HPDE6-E6E7 (cell line): ENCODE results near the gene CPE.
"Not testable (repeated sequence)": the region's sequence is repeated elsewhere in the genome, so short reads cannot be mapped to it uniquely, and the experiment has no call there.

Source experiments
- DNase-seq: peaks from one replicate; pipeline ENCODE4 v3.0.0; 2011; ENCODE audit warnings: missing footprints; ENCODE audit errors: extremely low spot score

The CPE gene

DNA sequence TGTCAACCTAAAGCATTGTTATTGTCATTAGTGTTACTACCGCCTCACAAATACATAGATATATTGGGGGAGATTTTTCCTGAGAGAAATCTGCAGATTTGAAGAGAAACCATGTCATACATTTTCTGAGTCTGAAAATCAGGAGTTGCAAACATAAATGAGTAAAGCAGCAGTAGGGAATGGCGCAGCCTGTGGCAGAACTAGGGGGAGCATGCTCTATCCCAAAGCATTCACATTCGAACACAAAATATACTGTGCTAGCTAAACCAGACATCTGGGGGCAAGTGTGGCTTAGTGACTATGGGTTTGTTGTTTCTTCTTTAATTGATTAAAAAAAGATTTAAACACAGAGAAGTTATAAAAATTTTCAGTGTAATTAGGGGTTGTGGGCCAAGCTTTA lies 83.2 kb downstream of the CPE start:
- DNase-seq = no peak

DNA sequence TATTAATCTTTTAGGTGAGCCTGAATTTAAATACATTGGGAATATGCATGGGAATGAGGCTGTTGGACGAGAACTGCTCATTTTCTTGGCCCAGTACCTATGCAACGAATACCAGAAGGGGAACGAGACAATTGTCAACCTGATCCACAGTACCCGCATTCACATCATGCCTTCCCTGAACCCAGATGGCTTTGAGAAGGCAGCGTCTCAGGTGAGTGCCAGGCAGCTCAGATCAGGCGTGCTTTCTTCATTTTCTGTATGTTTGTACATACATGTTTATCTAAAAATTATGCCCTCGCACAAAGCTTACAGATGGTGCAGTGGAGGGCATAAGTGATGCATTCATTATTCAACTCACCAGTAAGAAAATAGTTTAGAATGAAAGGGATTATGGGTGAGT lies 85.6 kb downstream of the CPE start:
- DNase-seq = no peak

DNA sequence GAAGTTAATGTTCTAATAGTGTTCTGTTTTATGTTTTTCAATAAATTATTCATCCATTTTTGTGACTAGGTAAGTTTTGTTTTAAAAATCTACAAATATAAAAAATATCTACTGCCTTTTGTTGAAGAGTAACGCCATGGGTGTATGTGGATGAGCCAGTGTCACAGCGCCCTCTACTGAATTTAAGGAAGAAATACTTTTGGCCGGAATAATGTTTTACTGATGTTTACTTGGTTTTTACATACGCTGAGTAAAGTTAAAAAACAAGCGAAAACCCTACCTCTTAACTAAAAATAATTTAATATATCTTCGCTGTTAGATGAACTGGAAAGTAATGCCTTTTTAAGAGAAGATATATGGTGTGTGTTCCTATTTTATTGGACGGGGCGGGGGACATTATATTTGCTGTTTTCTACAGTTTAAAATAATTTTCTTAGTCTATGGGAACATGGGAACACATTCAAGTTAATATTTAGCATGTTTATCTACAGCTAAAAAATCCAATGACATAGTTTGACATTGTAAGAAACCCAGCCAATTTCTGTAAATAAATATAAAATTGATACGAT lies 86.1 kb downstream of the CPE start:
- DNase-seq = no peak

DNA sequence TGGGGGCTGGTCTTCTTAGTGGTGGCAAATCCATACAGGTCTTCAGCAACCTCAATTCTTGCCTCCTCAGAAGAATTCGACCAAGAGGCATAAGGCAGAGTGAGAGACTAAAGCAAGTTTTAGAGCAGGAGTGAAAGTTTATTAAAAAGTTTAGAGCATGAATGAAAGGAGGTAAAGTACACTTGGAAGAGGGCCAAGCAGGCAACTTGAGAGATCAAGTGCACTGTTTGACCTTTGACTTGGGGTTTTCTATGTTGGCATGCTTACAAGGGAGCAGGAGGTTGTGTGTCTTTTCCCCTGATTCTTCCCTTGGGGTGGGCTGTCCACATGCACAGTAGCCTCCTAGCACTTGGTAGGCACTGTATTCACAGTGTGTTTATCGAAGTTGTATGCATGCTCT lies 91.2 kb downstream of the CPE start:
- DNase-seq = no peak

DNA sequence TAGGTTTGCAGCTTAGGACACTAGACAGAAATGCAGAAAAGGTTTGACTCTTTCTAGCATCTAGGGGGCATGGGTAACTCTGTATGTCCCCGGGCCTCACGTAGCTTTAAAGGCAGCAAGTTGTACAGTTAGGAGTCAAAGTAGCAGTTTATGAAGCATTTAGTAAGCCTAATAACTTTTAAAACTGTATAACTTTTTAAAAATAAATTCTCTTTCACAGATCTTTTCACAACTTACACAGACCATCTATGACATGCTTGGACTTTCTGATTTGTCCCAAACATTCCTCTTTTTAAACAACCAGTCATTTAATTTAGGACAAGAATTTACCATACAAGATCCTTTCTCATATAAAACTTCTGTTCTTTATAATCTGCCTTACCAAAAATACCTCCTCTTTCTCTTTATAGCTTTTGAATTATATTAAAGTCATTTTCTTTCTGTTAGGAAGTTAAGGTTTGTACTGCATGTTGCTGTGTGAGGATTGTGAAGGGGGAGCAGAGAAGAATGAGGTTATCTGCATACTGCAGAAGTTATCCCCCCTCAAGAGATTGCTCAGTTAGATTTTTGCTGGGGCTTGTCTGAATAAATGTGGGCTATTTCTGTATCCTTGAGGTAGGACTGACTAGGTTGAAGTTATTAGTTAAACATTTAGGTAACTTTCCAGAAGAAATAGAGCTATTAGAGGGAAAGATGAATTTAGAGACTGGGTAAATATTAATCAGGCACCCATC lies 94.3 kb downstream of the CPE start:
- no peak for DNase-seq

DNA sequence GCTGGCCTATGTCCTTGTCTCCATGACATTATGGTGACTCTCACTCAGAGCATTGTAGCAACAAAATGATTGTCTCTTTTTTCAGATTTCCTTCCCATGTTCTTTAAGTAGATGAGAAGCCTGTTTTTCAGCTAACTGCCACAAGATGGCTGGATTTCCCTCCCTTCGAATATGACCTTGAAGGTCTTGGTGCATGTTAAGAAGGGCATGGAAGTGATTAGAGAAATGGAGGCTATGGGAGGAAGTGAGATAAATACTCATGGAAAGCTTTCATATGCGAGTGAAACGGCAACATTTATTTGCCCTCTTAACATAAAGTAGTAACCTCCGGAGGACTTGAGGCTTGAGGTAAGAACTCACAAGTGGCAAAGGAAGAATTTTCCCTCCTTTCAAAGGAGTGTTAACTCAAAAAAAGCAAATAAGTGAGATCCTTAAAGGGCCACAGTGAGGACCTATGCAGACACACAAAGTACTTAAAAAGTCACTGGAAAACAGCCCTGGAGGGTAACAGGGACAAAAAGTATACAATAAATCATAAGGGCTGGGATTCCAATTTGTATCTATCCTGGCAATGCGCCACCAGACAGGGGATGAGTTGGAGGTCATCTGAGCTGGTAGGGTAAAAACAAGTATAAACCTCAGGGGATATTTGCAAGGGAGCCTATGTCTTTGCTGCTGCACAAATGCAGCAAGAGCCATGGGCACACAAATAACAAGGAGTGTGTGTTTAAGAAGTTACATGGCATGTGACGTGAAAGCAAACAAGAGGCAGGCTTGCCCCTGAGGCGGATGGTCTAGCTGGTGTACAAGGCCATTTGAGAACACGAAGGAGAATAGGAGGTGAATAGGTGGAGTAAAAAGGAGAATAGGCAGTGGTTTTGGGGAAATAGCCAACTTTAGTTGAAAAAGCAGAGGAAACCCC lies 96.2 kb downstream of the CPE start:
- no peak for DNase-seq

DNA sequence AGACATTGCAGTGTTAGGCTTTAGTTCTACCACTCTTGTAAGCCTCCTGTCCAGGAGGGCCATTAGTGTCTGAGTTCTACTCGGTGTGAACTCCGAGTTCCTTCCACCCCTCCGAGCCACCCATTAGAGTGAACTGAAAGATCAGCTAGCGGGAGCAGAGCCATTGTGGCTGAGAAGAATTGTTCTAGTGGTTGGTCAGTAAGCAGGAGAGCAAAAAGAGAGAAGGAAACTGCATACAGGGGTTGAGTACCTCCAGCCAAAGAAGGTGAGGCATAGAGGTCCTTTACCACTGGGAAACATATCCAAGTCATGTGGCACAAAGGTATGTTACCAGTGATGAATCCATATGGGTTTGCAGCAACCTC lies 96.9 kb downstream of the CPE start:
- no peak for DNase-seq

DNA sequence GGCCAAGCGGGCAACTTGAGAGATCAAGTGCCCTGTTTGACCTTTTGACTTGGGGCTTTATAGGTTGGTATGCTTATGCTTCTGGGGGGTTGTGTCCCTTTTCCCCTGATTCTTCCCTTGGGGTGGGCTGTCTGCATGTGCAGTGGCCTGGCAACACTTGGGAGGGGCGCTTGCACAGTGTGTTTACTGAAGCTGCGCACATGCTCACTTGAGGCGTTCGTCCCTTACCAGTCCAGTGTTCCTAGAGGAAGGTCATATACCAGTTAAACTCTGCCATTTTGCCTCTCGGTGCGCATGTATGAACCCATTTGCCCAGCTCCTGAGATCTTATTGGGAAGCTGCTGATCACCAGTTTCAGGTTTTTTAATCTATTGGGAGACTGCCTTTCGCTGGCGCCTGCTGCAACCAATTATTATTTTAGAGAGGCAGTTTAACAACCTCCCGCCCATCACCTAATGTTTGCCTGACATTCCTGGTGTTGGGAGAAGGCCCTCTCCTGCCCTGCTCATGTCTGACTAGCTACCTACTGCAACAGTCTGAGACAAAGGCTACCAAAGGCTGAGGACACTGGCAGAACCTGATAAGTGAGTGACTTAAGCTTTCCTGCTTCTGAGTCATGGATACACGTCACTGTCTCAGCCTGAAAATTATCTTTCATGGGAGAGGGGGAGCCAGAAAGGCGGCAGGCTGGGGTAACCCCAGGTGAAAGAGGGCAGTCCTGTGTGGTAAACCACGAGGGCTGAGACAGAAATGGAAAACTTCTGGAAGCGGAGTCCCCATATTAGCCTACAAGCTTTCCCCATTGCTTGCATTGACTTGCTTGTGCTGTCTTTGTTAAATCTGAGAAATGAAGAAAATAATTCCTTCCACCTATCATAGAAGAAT lies 97.6 kb downstream of the CPE start:
- DNase-seq = peak; percentile 83

DNA sequence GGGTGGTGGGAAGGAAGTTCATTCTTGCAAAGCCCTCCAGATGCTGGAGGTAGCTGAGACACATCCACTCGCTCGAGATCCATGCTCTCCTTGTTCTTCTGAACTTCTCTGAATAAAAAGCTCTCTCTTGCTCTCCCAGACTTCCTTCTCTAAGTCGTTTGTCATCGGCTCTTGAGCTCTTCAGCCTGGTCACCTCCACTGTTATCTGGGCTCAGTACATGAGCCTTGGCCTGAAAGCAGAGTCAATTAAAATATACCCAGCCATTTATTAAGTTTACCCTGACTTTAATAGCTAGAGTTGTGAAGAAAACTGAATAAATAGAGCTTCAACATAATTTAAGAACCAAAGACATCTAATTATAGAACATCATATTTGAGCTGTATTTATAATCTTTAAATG lies 99.0 kb downstream of the CPE start:
- no peak for DNase-seq

DNA sequence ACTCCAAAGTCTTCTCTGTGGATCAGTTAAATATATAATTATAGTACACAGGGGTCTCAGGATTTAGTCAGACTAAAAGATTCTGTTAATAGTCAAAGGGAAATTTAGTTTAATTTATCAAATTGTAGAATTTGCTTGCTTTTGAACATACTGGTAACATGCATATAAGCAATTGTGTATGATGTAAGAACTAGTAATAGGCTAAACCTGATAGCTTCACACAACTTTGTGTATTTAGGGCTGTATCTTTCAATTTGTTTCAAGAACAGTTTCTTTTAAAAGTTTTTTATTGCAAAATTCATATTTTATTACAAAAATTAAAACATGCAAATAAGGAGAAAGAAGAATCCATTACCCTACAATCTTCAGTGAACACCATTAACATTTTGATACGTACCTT lies 99.5 kb downstream of the CPE start:
- DNase-seq = no peak

DNA sequence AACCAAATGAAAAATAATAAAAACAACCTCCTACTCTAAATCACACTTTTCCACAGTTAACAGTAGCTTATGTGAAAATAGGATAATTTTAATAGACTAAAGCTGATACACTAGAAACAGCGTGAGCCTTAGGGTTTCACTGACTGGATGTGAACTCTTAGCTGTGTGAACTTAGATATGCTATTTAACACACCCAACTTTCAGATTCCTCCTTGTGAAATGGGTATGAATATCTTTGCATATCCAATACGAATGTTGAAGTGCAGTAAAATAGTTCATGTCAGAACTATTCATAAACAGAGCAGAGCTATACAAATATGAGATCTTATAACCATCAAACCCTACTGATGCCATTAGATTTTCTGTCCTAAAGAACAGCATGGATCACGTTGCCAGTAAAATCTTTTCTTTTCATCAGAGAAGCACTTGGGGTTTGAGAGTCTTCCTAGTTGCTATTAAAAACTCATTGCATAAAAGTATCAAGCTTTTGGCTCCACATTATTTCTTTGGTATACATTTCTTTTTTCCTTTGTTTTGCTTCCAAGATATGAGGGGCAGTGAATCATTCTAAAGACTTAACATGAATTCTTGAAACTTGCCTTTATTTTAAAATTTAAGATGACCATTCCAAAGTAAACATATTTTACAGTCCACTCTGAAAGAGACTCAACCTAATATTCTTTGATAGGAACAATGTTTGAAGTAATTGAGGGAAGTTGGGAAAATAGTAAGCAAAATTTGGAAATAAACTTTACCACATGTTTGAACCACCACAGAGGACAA lies 102.4 kb downstream of the CPE start:
- DNase-seq = no peak

DNA sequence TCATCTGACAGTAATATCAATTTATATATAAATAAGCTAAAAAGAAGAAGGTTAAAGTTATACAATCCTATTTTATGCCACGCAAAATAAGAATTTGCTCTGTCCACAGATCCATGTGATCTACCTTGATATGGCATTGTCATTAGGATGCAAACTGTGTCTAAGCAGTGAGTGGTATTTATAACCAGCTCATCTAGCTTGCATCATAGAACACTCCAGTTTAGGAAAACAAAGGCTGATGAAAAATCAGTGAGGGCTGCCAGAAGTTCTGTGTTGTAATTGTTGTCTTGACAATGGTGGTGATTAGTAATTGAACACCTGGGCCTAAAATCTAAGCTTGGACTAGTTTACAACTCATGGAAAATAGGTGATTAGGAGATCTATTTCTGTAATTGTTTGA lies 111.0 kb downstream of the CPE start:
- DNase-seq = peak; percentile 23

DNA sequence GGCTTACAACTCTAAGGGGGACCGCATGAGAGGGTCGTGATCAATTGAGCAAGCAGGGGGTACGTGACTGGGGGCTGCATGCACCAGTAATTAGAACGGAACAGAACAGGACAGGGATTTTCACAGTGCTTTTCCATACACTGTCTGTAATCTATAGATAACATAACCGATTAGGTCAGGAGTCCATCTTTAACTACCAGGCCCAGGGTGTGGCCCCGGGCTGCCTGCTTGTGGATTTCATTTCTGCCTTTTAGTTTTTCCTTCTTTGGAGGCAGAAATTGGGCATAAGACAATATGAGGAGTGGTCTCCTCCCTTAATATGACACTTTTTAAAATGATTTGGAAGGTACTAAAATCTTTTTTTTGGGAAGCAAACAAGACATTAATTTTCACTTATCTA lies 113.8 kb downstream of the CPE start:
- not testable (repeated sequence) for DNase-seq

DNA sequence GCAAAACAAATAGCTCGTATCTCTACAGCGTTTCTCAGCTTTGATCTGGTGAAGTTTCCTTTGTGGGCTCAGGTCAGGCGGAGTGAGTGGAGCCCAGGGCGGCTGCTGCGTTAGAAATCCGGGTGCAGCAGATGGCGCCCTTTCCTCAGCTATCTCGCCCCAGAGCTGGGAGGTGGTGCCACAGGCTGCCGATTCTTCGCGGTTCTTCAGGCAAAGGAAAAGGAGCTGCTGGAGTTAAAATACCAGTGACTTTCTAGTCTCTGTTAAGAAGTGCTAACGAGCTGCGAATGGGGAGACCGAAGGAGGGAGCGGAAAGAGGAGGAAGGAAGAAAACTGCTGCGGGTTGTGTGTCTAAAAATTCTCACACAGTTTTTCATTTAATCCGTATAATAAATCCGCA lies 114.6 kb downstream of the CPE start:
- DNase-seq = peak; percentile 58

DNA sequence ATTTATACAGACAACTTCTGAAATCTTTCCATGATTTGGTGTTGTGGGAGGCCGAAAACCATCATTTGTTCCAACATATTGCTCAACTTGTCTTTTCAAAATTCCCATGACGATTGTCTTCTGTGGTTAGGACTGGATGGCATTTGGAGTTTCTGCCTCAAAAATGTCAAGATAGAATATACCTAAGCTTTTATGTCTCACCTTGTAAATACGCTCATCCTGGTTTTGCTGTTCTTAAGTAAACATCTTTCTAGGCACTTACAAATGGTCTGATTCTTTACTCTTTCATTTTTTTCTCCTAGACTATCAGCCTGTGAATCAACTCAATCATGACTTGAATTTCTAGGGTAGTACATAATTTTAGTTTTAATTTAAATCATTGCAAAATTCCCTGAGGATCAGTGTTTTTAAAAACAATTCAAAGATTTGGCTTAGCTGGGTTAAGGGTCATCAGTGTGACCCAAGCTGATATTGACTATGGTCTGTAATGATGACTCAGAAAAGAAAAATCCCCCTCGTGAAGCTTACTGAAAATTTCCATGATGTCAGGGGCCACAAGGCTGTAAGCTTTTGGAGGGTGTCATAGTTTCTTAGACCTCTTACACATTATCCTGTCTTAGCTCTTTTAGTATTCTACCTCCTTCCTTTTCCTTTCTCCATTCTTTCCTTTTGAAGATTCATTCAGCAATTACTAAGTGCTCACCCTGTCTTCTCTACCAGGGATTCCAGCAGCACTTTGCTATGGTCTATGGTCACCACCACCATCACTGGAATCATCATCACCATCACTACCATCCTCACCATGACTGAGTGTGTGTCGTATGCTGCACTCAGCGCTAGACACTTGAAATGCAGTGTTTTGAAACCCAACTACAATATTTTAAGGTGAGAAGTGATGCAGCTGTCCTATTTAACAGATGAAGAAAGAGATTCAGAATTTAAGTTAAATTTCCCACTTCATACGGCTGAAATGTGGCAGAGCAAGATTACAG lies 124.4 kb downstream of the CPE start:
- DNase-seq = no peak

DNA sequence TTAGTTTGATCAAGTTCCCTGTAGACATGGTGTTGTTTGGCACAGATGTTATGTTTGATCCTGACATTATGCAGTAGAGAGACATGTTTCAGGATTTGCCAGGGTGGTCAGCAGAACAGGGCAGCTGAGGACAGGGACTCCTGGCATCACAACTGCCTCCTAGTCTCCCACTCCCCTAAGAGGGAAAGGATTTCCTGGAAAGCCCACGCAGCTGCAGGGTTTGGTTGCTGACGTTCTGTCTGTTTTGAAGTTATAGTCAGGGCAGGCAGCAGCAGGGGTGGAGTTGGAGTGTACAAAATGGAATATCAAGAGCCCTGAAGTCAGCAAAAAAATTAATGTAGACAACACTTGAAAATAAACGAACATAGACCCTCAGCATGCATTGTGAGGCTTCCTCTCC lies 125.4 kb downstream of the CPE start:
- no peak for DNase-seq

DNA sequence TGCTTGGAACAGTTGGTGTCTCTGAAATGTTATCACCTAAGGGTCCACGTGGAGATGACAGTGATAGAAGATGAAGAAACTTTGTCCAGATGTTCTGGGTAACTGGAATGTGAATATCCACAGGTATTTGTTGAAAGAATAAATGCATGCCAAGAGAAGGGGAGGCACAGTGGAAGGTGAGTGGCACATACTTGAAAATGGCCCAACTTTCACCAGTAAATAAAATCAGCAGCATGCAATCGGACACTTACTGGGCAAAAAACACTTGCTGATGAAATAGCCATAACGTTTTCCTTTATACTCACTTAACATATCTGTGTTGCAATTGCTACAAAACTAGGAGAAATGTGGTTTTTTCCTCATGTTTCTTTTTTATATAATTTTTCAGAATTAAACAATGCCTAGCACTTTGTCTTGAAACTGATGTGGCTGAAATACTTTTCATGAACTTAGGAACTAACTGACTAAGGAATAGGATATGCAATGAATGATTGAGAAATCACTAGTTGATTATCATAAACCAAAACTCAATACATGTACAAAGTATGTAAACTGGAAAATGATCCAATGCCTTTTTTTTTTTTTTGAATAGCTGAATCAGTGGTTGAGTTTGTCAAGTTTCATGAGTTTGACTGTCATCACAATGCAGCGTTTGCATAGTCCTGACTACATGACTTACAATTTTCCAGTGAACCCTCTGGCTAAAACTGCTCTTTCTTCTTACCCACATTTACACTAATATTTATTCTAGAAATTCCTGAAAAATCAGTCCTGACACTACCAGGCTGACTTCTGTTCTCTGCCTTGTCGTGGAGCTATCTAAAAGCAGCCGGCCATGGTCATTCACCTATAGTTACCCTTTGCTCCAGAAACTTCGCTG lies 127.4 kb downstream of the CPE start:
- DNase-seq = no peak

DNA sequence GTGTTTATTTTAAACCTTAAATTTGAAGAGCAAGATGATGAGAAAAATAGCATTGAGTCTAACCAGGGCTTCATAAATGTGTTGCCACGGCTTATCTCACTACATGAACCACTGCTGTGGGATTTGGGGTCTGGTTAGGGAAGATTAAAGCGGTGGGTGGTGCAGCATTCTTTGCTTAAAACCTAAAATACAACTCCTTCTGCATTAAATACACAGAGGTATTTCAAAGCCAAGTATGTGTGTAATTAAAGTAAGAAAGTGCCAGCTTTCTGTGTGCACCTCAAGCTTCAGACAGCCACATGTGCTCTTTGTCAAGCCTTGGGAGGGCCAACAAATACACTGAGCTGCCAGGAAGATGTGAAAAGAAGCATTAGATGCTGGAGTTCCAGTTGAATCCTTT lies 128.0 kb downstream of the CPE start:
- no peak for DNase-seq

DNA sequence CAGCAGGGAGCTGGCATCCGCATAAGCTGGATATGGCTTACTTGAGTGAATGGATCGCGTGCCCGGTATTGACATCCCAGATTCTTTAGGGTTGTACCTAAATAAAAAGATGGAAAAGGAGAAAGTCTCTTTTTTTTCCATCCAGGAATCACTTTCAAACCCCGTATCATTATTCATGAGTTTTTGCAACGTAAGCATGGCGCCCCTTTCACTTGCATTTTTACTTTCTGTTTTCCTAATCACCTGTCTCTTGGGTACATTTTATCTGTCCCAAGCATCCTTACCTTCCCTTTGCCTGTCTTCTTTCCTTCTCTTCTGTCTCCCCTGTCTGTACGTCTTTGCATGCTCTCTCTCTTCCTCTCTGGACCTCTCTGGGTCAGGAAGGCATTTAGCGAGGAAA lies 128.6 kb downstream of the CPE start:
- DNase-seq = no peak
